GM12878 (cell line): ENCODE results near the gene CAPN15. TPM values are rescaled to one million over a fixed set of nuclear protein-coding genes. Genes with fewer than 3 reads are reported as not detected.

Experiments used
- ATAC-seq: fragments of 200-7000 bp; cut with Tn5 transposase; 3 replicates; pipeline ENCODE4 v1.9.1; 2020; ENCODE audit warnings: mild to moderate bottlenecking, moderate library complexity
- BruUV-seq: library from RNA; stranded (reverse); fragments of 400-500 nt; replicated peaks from 2 replicates; lab custom pipeline; 2021; lab: Mats Ljungman, UMichigan
- CTCF ChIA-PET: fragments of 300-600 bp; sonication (Branson Sonifier 250); formaldehyde crosslinking; extraction: SDS; loops from one replicate; lab custom pipeline; 2021; ENCODE audit warnings: inconsistent platforms; lab: Yijun Ruan, JAX
- POLR2A ChIA-PET: fragments of 350-600 bp; formaldehyde crosslinking; extraction: SDS; loops from one replicate; lab custom pipeline; 2021; ENCODE audit warnings: inconsistent platforms; lab: Charles Lee
- RAD21 ChIA-PET: fragments of 300-600 bp; sonication (Branson Sonifier 250); formaldehyde crosslinking; loops from one replicate; lab custom pipeline; 2023; ENCODE audit warnings: antibody characterized with exemption; ENCODE audit not compliant: unreplicated experiment; lab: Charles Lee
- SMC1A ChIA-PET: fragments of 300-600 bp; sonication (Branson Sonifier 250); formaldehyde crosslinking; loops from one replicate; lab custom pipeline; 2023; ENCODE audit not compliant: unreplicated experiment, uncharacterized antibody; lab: Charles Lee
- DNase-seq: peaks from one replicate; pipeline ENCODE4 v3.0.0-alpha.2; 2011; ENCODE audit warnings: low read depth, low spot score
- FAIRE-seq: peaks from 3 replicates; lab custom pipeline; 2011; peaks lifted over from hg19 to GRCh38; lab: Jason Lieb, UNC
- H2AFZ ChIP-seq: 2 replicates; pipeline ENCODE4 v1.6.0; 2011; ENCODE audit warnings: low read depth, low read length, control low read depth; ENCODE audit not compliant: control insufficient read depth
- H3K27ac ChIP-seq: 2 replicates; pipeline ENCODE4 v1.5.1; 2011; ENCODE audit warnings: control low read depth; ENCODE audit not compliant: control insufficient read depth, insufficient read depth
- H3K27me3 ChIP-seq, 2 experiments: replicated peaks in 1 of 2; 2 replicates each; pipeline versions ENCODE4 v1.6.0 to v1.6.1; 2011; ENCODE audit warnings: low read length in 1 of 2; ENCODE audit not compliant: control insufficient read depth in 2 of 2, insufficient read depth in 2 of 2
- H3K36me3 ChIP-seq, 2 experiments: 2 replicates each; pipeline ENCODE4 v1.5.1; 2011; ENCODE audit warnings: low read length in 1 of 2; ENCODE audit not compliant: control insufficient read depth in 2 of 2, insufficient read depth in 2 of 2
- H3K4me1 ChIP-seq: 2 replicates; pipeline ENCODE4 v1.6.1; 2011; ENCODE audit warnings: mild to moderate bottlenecking, low read length, moderate library complexity, mixed read lengths; ENCODE audit not compliant: control insufficient read depth, insufficient read depth
- H3K4me2 ChIP-seq: 2 replicates; pipeline ENCODE4 v1.6.0; 2011; ENCODE audit warnings: control low read depth; ENCODE audit not compliant: control insufficient read depth, insufficient read depth
- H3K4me3 ChIP-seq: fragments of 200-600 bp; sonication (generic); 2 replicates; pipeline ENCODE4 v1.5.1; 2016
- H3K79me2 ChIP-seq: 2 replicates; pipeline ENCODE4 v1.6.0; 2011; ENCODE audit warnings: low read length; ENCODE audit not compliant: control insufficient read depth, insufficient read depth
- H3K9ac ChIP-seq: 2 replicates; pipeline ENCODE4 v1.8.0; 2011; ENCODE audit warnings: low read length, control low read depth, mixed read lengths; ENCODE audit not compliant: control insufficient read depth, insufficient read depth
- H3K9me3 ChIP-seq: replicated peaks from 3 replicates; pipeline ENCODE4 v1.5.1; 2011; ENCODE audit warnings: mild to moderate bottlenecking, low read length; ENCODE audit not compliant: control insufficient read depth, insufficient read depth
- H4K20me1 ChIP-seq: 2 replicates; pipeline ENCODE4 v1.6.0; 2011; ENCODE audit not compliant: control insufficient read depth, insufficient read depth
- CBX3 ChIP-seq: fragments of 200-600 bp; sonication (generic); IDR thresholded peaks from 2 replicates; pipeline ENCODE4 v1.6.1; 2016; ENCODE audit warnings: low read depth, borderline replicate concordance
- CHD2 ChIP-seq: IDR thresholded peaks from 2 replicates; pipeline ENCODE4 v1.6.1; 2011; ENCODE audit warnings: low read depth, low read length, improper control_type of control experiment, borderline replicate concordance
- ETV6 ChIP-seq, 2 experiments: fragments of 450-650 bp in 1 of 2; IDR thresholded peaks in 1 of 2; conservative IDR thresholded peaks in 1 of 2; 2 replicates each; pipeline ENCODE4 v1.6.1; 2014; ENCODE audit warnings: antibody characterized with exemption in 1 of 2, borderline replicate concordance in 1 of 2, low read depth in 1 of 2, mild to moderate bottlenecking in 1 of 2, moderate library complexity in 1 of 2
- EZH2 ChIP-seq: IDR thresholded peaks from 2 replicates; pipeline ENCODE4 v1.6.1; 2012; ENCODE audit warnings: low read depth, mild to moderate bottlenecking, control low read depth, inconsistent platforms, low read length, borderline replicate concordance; ENCODE audit not compliant: control insufficient read depth
- LARP7 ChIP-seq: fragments of 450-650 bp; IDR thresholded peaks from 2 replicates; pipeline ENCODE4 v1.6.1; 2017; ENCODE audit warnings: mild to moderate bottlenecking
- NFYB ChIP-seq: IDR thresholded peaks from 2 replicates; pipeline ENCODE4 v1.6.1; 2011; ENCODE audit warnings: low read depth, mild to moderate bottlenecking, low read length, improper control_type of control experiment, moderate library complexity; ENCODE audit not compliant: insufficient read depth
- RELA ChIP-seq: fragments of 450-650 bp; IDR thresholded peaks from 2 replicates; pipeline ENCODE4 v1.8.0; 2014; ENCODE audit warnings: borderline replicate concordance; ENCODE audit not compliant: partially characterized antibody
- SPI1 ChIP-seq: IDR thresholded peaks from 2 replicates; pipeline ENCODE4 v1.6.1; 2011; ENCODE audit warnings: low read depth, mild to moderate bottlenecking, low read length, moderate library complexity, borderline replicate concordance; ENCODE audit not compliant: insufficient read depth
- ZBTB40 ChIP-seq: fragments of 450-650 bp; IDR thresholded peaks from 2 replicates; pipeline ENCODE4 v1.6.1; 2016; ENCODE audit warnings: mild to moderate bottlenecking, moderate library complexity, borderline replicate concordance
- ZNF24 ChIP-seq: fragments of 450-650 bp; IDR thresholded peaks from 2 replicates; pipeline ENCODE4 v1.6.1; 2017; ENCODE audit warnings: antibody characterized with exemption, mild to moderate bottlenecking
- ZNF592 ChIP-seq: fragments of 450-650 bp; IDR thresholded peaks from 2 replicates; pipeline ENCODE4 v1.6.1; 2017; ENCODE audit warnings: mild to moderate bottlenecking, moderate library complexity
- ZSCAN29 ChIP-seq: fragments of 450-650 bp; IDR thresholded peaks from 2 replicates; pipeline ENCODE4 v1.6.1; 2017; ENCODE audit warnings: mild to moderate bottlenecking, moderate library complexity
- ZZZ3 ChIP-seq: IDR thresholded peaks from 2 replicates; pipeline ENCODE4 v1.6.1; 2011; ENCODE audit warnings: low read depth; ENCODE audit not compliant: control insufficient read depth, insufficient read length
- WGBS: methylation state at CpG from one replicate; pipeline ENCODE4 v1.1.6; 2016; ENCODE audit warnings: low lambda C conversion rate; ENCODE audit not compliant: insufficient replicate concordance, insufficient coverage; ENCODE audit errors: missing lambda C conversion rate; 5-methylcytosine and 5-hydroxymethylcytosine counted together
- in situ Hi-C: fragments of 300-500 bp; cut with MboI; formaldehyde crosslinking; loops from 9 replicates; pipeline ENCODE4 v1.14.3; 2018; ENCODE audit warnings: mixed read lengths
- intact Hi-C: fragments of 100-400 bp; cut with micrococcal nuclease; formaldehyde crosslinking; loops from one replicate; pipeline ENCODE4 v1.14.2; 2022; ENCODE audit not compliant: unreplicated experiment
- polyA plus RNA-seq, 11 experiments: library from polyadenylated mRNA; depleted of rRNA in 4 of 11; unstranded in 6 of 11; stranded (reverse) in 5 of 11; fragments of >200 nt; fragmentation: Nextera tagmentation in 4 of 11; fragmentation: Illumina TruSeq in 1 of 11; extraction: Ambion mirVana in 4 of 11; extraction: Trizol in 1 of 11; gene quantifications; 1 replicate in 1 of 11; 2 replicates in 10 of 11; pipeline versions ENCODE4 v1.2.1 to v1.2.3, GENCODE V29; 2011 to 2016; ENCODE audit warnings: inconsistent platforms in 2 of 11, missing spikeins in 2 of 11, low read depth in 1 of 11
- total RNA-seq, 4 experiments: library from RNA; depleted of rRNA in 3 of 4; stranded (reverse); fragments of >200 nt in 3 of 4; fragmentation: Illumina TruSeq in 1 of 4; extraction: Trizol in 1 of 4; gene quantifications; 2 replicates each; pipeline versions ENCODE4 v1.2.1 to v1.2.3, GENCODE V29; 2013 to 2021

Gene CAPN15
- total and polyA plus RNA-seq, 10 of the 15 experiments (the other 5 are each of a cell fraction or from before 2014, with no cell fraction given) = 0.40 to 78.5 (median 8.3) TPM

GRCh38 chr16:515175-515938 lies 12.2 kb upstream of the CAPN15 start (continued):
- TF ChIP-seq ZBTB40 (no peak), ZZZ3 (no peak), SPI1 (no peak), ZNF24 (no peak), RELA (no peak)

GRCh38 chr16:515939-516226 lies 11.6 kb upstream of the CAPN15 start:
- FAIRE-seq = no peak
- H3K4me1 ChIP-seq = no peaks in the 10 kb centered on the region
- no peak for ATAC-seq
- BruUV-seq = no TSS peak
- no peak overlapping the region for H3K27ac ChIP-seq
- no peaks in the 10 kb centered on the region for H4K20me1 ChIP-seq
- DNase-seq = no peak
- WGBS = 97% methylated on average over 11 of the region's 11 CpGs
- RAD21 ChIA-PET = no interaction called here
- POLR2A ChIA-PET = no interaction called here
- H3K9ac ChIP-seq = no peak overlapping the region
- intact Hi-C loops (no loop called here), in situ Hi-C loops (no loop called here)
- no peaks in the 10 kb centered on the region for H3K79me2 ChIP-seq
- H3K4me3 ChIP-seq = no peak overlapping the region
- no peaks in the 10 kb centered on the region for H3K9me3 ChIP-seq
- no peak overlapping the region for H3K4me2 ChIP-seq
- H2AFZ ChIP-seq = no peak overlapping the region
- H3K36me3 ChIP-seq = peaks cover 0 to 2% of the 10 kb centered on the region in 2 experiments; a peak in 3 of 4 replicates
- CTCF ChIA-PET = no interaction called here
- SMC1A ChIA-PET = no interaction called here
- no peaks in the 10 kb centered on the region for H3K27me3 ChIP-seq
- TF ChIP-seq ZNF592 (no peak), EZH2 (no peak), CHD2 (no peak), LARP7 (no peak), ZSCAN29 (no peak), ETV6 (conservative IDR thresholded peaks at IDR 0.05 in 1 of 2, IDR thresholded peaks at IDR 0.05 in 1 of 2; ENCODE audit: borderline replicate concordance in 1 of 2, low read depth in 1 of 2) (no peak), CBX3 (no peak), NFYB (no peak)
